GM23248 (cell line): Measurements from ENCODE around the gene PLD1.

Experiments
- EZH2 ChIP-seq: fragments of 200-600 bp; sonication (generic); IDR thresholded peaks from 2 replicates; pipeline ENCODE4 v1.6.1; 2018; ENCODE audit warnings: antibody characterized with exemption, mild to moderate bottlenecking; ENCODE audit not compliant: insufficient read depth, poor library complexity, severe bottlenecking
- EZH2phosphoT487 ChIP-seq: fragments of 200-600 bp; sonication (generic); IDR thresholded peaks from 2 replicates; pipeline ENCODE4 v1.6.1; 2018; ENCODE audit warnings: antibody characterized with exemption, moderate library complexity, mild to moderate bottlenecking, low read depth; ENCODE audit not compliant: insufficient read depth

- TF ChIP-seq EZH2: no peak
- TF ChIP-seq EZH2phosphoT487: no peak
These were observed 49.8 kb downstream of the PLD1 start for GRCh38 chr3:171760477-171760876.
